Activated B cell treated with CpG ODN at 0.5 μM for 24 hours (primary cell): ENCODE results near the gene FILIP1. TPM values are rescaled to one million over a fixed set of nuclear protein-coding genes. Genes with fewer than 3 reads are reported as not detected.
A peak's percentile ranks its signal among the peaks of the same experiment; 100 is the strongest.

ENCODE experiments used
- ATAC-seq: fragments of 200-7000 bp; cut with Tn5 transposase; one replicate; pipeline ENCODE4 v1.10.0; 2021; ENCODE audit warnings: low read depth, mild to moderate bottlenecking, moderate library complexity
- CTCF ChIA-PET: fragments of 350-600 bp; sonication (Branson Sonifier 250); formaldehyde crosslinking; loops from one replicate; lab custom pipeline; 2021; ENCODE audit warnings: antibody characterized with exemption; lab: Charles Lee
- POLR2A ChIA-PET: fragments of 350-600 bp; sonication (Branson Sonifier 250); formaldehyde crosslinking; loops from one replicate; lab custom pipeline; 2021; ENCODE audit warnings: antibody characterized with exemption; lab: Charles Lee
- DNase-seq: peaks from one replicate; pipeline ENCODE4 v3.0.0; 2022
- H3K27ac Mint-ChIP-seq: one replicate; pipeline ENCODE4 v1.8.0; 2020; ENCODE audit warnings: mixed read lengths
- H3K27me3 Mint-ChIP-seq: one replicate; pipeline ENCODE4 v1.8.0; 2021; ENCODE audit warnings: mixed read lengths
- H3K36me3 Mint-ChIP-seq: one replicate; pipeline ENCODE4 v1.8.0; 2021; ENCODE audit warnings: low read depth, mixed read lengths
- H3K4me1 Mint-ChIP-seq: one replicate; pipeline ENCODE4 v1.8.0; 2021; ENCODE audit warnings: mixed read lengths
- H3K4me3 Mint-ChIP-seq: one replicate; pipeline ENCODE4 v1.8.0; 2020; ENCODE audit warnings: mild to moderate bottlenecking, mixed read lengths
- H3K9me3 Mint-ChIP-seq: one replicate; pipeline ENCODE4 v1.8.0; 2020; ENCODE audit warnings: mixed read lengths
- CTCF ChIP-seq: fragments of 200-600 bp; IDR thresholded peaks from one replicate; pipeline ENCODE4 v1.8.0; 2022; ENCODE audit warnings: antibody characterized with exemption, mild to moderate bottlenecking
- intact Hi-C: fragments of 100-400 bp; cut with micrococcal nuclease; formaldehyde crosslinking; loops from one replicate; pipeline ENCODE4 v1.15.1; 2024
- total RNA-seq: library from RNA; stranded (reverse); gene quantifications from 2 replicates; pipeline ENCODE4 v1.2.3, GENCODE V29; 2022

The FILIP1 gene
- total RNA-seq, 1 donor from 2014 or later = not detected

GRCh38 chr6:75296811-75297779 is 196.5 kb downstream of the FILIP1 start:
- CTCF ChIA-PET = interaction anchor here (0.6 to 1.8 kb wide), 7 partner anchors 9 to 300 kb away, joined by 3 to 8 read pairs (median 3); partner anchors contain the start of gene COX7A2
- no peak overlapping the region for H3K4me3 Mint-ChIP-seq
- POLR2A ChIA-PET = no interaction called here

GRCh38 chr6:75292555-75292954 is 201.0 kb downstream of the FILIP1 start:
- POLR2A ChIA-PET = no interaction called here

More at GRCh38 chr6:75296811-75297779, 196.5 kb downstream of the FILIP1 start:
- ATAC-seq (peak; percentile 45), DNase-seq (no peak)
- Mint-ChIP-seq H3K27me3 (no peaks in the 10 kb centered on the region), H3K9me3 (no peaks in the 10 kb centered on the region), H3K4me1 (no peaks in the 10 kb centered on the region), H3K27ac (no peak overlapping the region), H3K36me3 (no peaks in the 10 kb centered on the region)
- intact Hi-C loops = loop anchor here (1.0 kb wide), 3 partner anchors 12 to 229 kb away; no protein-coding TSS in a partner anchor
- TF ChIP-seq CTCF = peak; percentile 66

DNA sequence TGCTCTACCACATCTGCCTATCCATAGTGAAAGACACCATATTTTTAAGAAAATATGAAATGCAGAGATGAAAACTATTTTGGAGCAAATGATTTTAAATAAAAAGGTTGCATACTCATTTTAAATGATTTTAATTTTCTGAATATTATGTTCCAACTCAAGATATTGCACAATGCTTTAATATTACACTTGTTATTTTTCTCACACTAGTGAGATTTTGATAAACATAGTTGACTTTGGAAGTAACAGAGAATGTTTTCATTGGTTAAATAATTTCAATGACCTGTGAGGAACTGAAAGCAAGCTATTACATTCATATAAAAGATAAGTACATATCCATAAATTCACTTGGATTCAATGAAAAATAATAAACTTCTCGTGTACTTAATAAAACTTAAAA is 201.9 kb downstream of the FILIP1 start:
- peaks cover 2% of the 10 kb centered on the region for H3K36me3 Mint-ChIP-seq
- ATAC-seq (no peak), DNase-seq (no peak)
- ChIA-PET CTCF (no interaction called here), POLR2A (no interaction called here)
- no peaks in the 10 kb centered on the region for H3K9me3 Mint-ChIP-seq
- no peak for TF ChIP-seq CTCF
- H3K27ac Mint-ChIP-seq = no peak overlapping the region
- H3K4me3 Mint-ChIP-seq = no peak overlapping the region
- peaks cover 2% of the 10 kb centered on the region for H3K4me1 Mint-ChIP-seq
- H3K27me3 Mint-ChIP-seq = no peaks in the 10 kb centered on the region
- intact Hi-C loops = no loop called here

More at GRCh38 chr6:75292555-75292954, 201.0 kb downstream of the FILIP1 start:
- H3K36me3 Mint-ChIP-seq = peaks cover 2% of the 10 kb centered on the region
- CTCF ChIA-PET = no interaction called here
- H3K4me1 Mint-ChIP-seq = no peaks in the 10 kb centered on the region
- ATAC-seq (no peak), DNase-seq (no peak)
- no peak overlapping the region for H3K4me3 Mint-ChIP-seq
- TF ChIP-seq CTCF = no peak
- intact Hi-C loops = no loop called here
- H3K9me3 Mint-ChIP-seq = no peaks in the 10 kb centered on the region
- no peaks in the 10 kb centered on the region for H3K27me3 Mint-ChIP-seq
- no peak overlapping the region for H3K27ac Mint-ChIP-seq

DNA sequence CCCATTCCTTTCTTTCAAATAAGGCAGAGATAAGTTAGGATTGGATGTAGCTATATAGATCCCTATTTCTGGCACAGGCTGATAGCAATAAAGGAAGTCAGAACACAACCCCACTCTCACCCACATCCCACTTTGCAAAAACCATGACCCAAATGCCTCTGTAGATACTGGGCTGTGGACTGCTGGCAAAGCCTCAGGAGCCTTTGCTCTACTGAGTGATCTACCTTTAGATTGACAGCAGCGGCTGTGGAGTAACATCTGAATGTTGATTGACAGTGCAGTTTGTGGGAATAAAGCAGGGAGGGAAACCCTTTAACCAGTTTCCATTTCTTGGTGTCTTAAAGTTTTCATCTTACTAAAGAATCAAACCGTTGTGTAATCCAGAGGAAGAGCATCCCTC is 202.3 kb downstream of the FILIP1 start:
- Mint-ChIP-seq H3K4me1 (peaks cover 6% of the 10 kb centered on the region), H3K27me3 (no peaks in the 10 kb centered on the region), H3K9me3 (no peaks in the 10 kb centered on the region), H3K36me3 (peaks cover 2% of the 10 kb centered on the region), H3K27ac (no peak overlapping the region), H3K4me3 (no peak overlapping the region)
- intact Hi-C loops = no loop called here
- ATAC-seq (no peak), DNase-seq (no peak)
- POLR2A ChIA-PET = no interaction called here
- no peak for TF ChIP-seq CTCF
- CTCF ChIA-PET = no interaction called here
